ENCODE measurements around the gene SMYD3.

Gene SMYD3

GRCh38 chr1:246121533-246121932 lies 385.5 kb downstream of the SMYD3 start:
- no peak overlapping the region for H3K4me3 Mint-ChIP-seq
- H3K27ac Mint-ChIP-seq, result no peak overlapping the region

GRCh38 chr1:246117066-246117791 lies 389.9 kb downstream of the SMYD3 start:
- H3K4me3 Mint-ChIP-seq, result peak overlapping the region; percentile 80
- peaks cover 23% of the 10 kb centered on the region for H3K4me1 Mint-ChIP-seq (ENCODE audit: low read depth)
- peak overlapping the region; percentile 92 for H3K27ac Mint-ChIP-seq
- no peaks in the 10 kb centered on the region for H3K9me3 Mint-ChIP-seq (ENCODE audit: low read depth)
- no peaks in the 10 kb centered on the region for H3K27me3 Mint-ChIP-seq
- peaks cover 9% of the 10 kb centered on the region for H3K36me3 Mint-ChIP-seq

More at GRCh38 chr1:246121533-246121932, 385.5 kb downstream of the SMYD3 start:
- no peaks in the 10 kb centered on the region for H3K27me3 Mint-ChIP-seq
- peaks cover 13% of the 10 kb centered on the region for H3K36me3 Mint-ChIP-seq
- H3K4me1 Mint-ChIP-seq (ENCODE audit: low read depth), result peaks cover 15% of the 10 kb centered on the region
- no peaks in the 10 kb centered on the region for H3K9me3 Mint-ChIP-seq (ENCODE audit: low read depth)

- Mint-ChIP-seq H3K4me1 (ENCODE audit: low read depth) (peaks cover 23% of the 10 kb centered on the region), H3K27ac (no peak overlapping the region), H3K36me3 (peaks cover 2% of the 10 kb centered on the region), H3K9me3 (ENCODE audit: low read depth) (no peaks in the 10 kb centered on the region), H3K4me3 (no peak overlapping the region), H3K27me3 (no peaks in the 10 kb centered on the region)
Measured at GRCh38 chr1:246114369-246114768, 392.7 kb downstream of the SMYD3 start.

- peaks cover 23% of the 10 kb centered on the region for H3K4me1 Mint-ChIP-seq (ENCODE audit: low read depth)
- no peaks in the 10 kb centered on the region for H3K27me3 Mint-ChIP-seq
- no peak overlapping the region for H3K27ac Mint-ChIP-seq
- peaks cover 2% of the 10 kb centered on the region for H3K36me3 Mint-ChIP-seq
- no peak overlapping the region for H3K4me3 Mint-ChIP-seq
- H3K9me3 Mint-ChIP-seq (ENCODE audit: low read depth), result no peaks in the 10 kb centered on the region
Measured at GRCh38 chr1:246113555-246114095, 393.5 kb downstream of the SMYD3 start.

- Mint-ChIP-seq H3K4me1 (ENCODE audit: low read depth) (peaks cover 8% of the 10 kb centered on the region), H3K27me3 (no peaks in the 10 kb centered on the region), H3K4me3 (no peak overlapping the region), H3K9me3 (ENCODE audit: low read depth) (no peaks in the 10 kb centered on the region), H3K36me3 (no peaks in the 10 kb centered on the region), H3K27ac (no peak overlapping the region)
Measured at GRCh38 chr1:246111570-246111969, 395.5 kb downstream of the SMYD3 start.

GRCh38 chr1:246110343-246111219 lies 396.5 kb downstream of the SMYD3 start:
- Mint-ChIP-seq H3K36me3 (no peaks in the 10 kb centered on the region), H3K4me1 (ENCODE audit: low read depth) (peaks cover 2% of the 10 kb centered on the region), H3K4me3 (no peak overlapping the region), H3K27ac (no peak overlapping the region), H3K9me3 (ENCODE audit: low read depth) (no peaks in the 10 kb centered on the region), H3K27me3 (no peaks in the 10 kb centered on the region)

GRCh38 chr1:246108278-246108925 lies 398.7 kb downstream of the SMYD3 start:
- Mint-ChIP-seq H3K4me1 (ENCODE audit: low read depth) (no peaks in the 10 kb centered on the region), H3K9me3 (ENCODE audit: low read depth) (no peaks in the 10 kb centered on the region), H3K36me3 (peaks cover 8% of the 10 kb centered on the region), H3K27ac (no peak overlapping the region), H3K27me3 (no peaks in the 10 kb centered on the region), H3K4me3 (no peak overlapping the region)

- Mint-ChIP-seq H3K27ac (no peak overlapping the region), H3K4me1 (ENCODE audit: low read depth) (no peaks in the 10 kb centered on the region), H3K4me3 (no peak overlapping the region)
Measured at GRCh38 chr1:246107516-246108277, 399.4 kb downstream of the SMYD3 start.

GRCh38 chr1:246106342-246106763 lies 400.7 kb downstream of the SMYD3 start:
- no peaks in the 10 kb centered on the region for H3K4me1 Mint-ChIP-seq (ENCODE audit: low read depth)
- H3K4me3 Mint-ChIP-seq, result no peak overlapping the region
- no peaks in the 10 kb centered on the region for H3K9me3 Mint-ChIP-seq (ENCODE audit: low read depth)
- no peaks in the 10 kb centered on the region for H3K27me3 Mint-ChIP-seq
- peaks cover 12% of the 10 kb centered on the region for H3K36me3 Mint-ChIP-seq
- H3K27ac Mint-ChIP-seq, result no peak overlapping the region

More at GRCh38 chr1:246107516-246108277, 399.4 kb downstream of the SMYD3 start:
- Mint-ChIP-seq H3K27me3 (no peaks in the 10 kb centered on the region), H3K9me3 (ENCODE audit: low read depth) (no peaks in the 10 kb centered on the region), H3K36me3 (peaks cover 9% of the 10 kb centered on the region)

- Mint-ChIP-seq H3K9me3 (ENCODE audit: low read depth) (no peaks in the 10 kb centered on the region), H3K4me1 (ENCODE audit: low read depth) (no peaks in the 10 kb centered on the region), H3K36me3 (peaks cover 17% of the 10 kb centered on the region), H3K27me3 (no peaks in the 10 kb centered on the region), H3K27ac (no peak overlapping the region), H3K4me3 (no peak overlapping the region)
Measured at GRCh38 chr1:246104927-246105326, 402.2 kb downstream of the SMYD3 start.

GRCh38 chr1:246099570-246099969 lies 407.5 kb downstream of the SMYD3 start:
- H3K9me3 Mint-ChIP-seq (ENCODE audit: low read depth), result no peaks in the 10 kb centered on the region
- no peaks in the 10 kb centered on the region for H3K4me1 Mint-ChIP-seq (ENCODE audit: low read depth)
- H3K27ac Mint-ChIP-seq, result no peak overlapping the region
- H3K36me3 Mint-ChIP-seq, result peaks cover 29% of the 10 kb centered on the region
- no peaks in the 10 kb centered on the region for H3K27me3 Mint-ChIP-seq
- H3K4me3 Mint-ChIP-seq, result no peak overlapping the region

GRCh38 chr1:246096356-246096755 lies 410.7 kb downstream of the SMYD3 start:
- Mint-ChIP-seq H3K4me1 (ENCODE audit: low read depth) (no peaks in the 10 kb centered on the region), H3K4me3 (no peak overlapping the region), H3K27me3 (no peaks in the 10 kb centered on the region), H3K27ac (no peak overlapping the region), H3K36me3 (peaks cover 25% of the 10 kb centered on the region), H3K9me3 (ENCODE audit: low read depth) (no peaks in the 10 kb centered on the region)

GRCh38 chr1:246095443-246095842 lies 411.6 kb downstream of the SMYD3 start:
- Mint-ChIP-seq H3K4me3 (no peak overlapping the region), H3K27me3 (no peaks in the 10 kb centered on the region), H3K27ac (no peak overlapping the region), H3K9me3 (ENCODE audit: low read depth) (no peaks in the 10 kb centered on the region), H3K4me1 (ENCODE audit: low read depth) (no peaks in the 10 kb centered on the region), H3K36me3 (peaks cover 25% of the 10 kb centered on the region)

GRCh38 chr1:246093230-246093629 lies 413.8 kb downstream of the SMYD3 start:
- no peak overlapping the region for H3K4me3 Mint-ChIP-seq
- no peaks in the 10 kb centered on the region for H3K9me3 Mint-ChIP-seq (ENCODE audit: low read depth)
- H3K36me3 Mint-ChIP-seq, result peaks cover 23% of the 10 kb centered on the region
- H3K27me3 Mint-ChIP-seq, result no peaks in the 10 kb centered on the region
- no peak overlapping the region for H3K27ac Mint-ChIP-seq
- no peaks in the 10 kb centered on the region for H3K4me1 Mint-ChIP-seq (ENCODE audit: low read depth)

Data from activated naive CD8-positive, alpha-beta T cell (primary cell).